Testis (tissue), 3 donors: ENCODE measurements around the gene SIGLEC5. TPM values are rescaled to one million over a fixed set of nuclear protein-coding genes. Genes with fewer than 3 reads are reported as not detected.

Source experiments
- DNase-seq: peaks from one replicate; pipeline ENCODE4 v3.0.0-alpha.2; 2019
- H3K27ac ChIP-seq, 2 donors: fragments of 200-600 bp; sonication (generic); one replicate each; pipeline ENCODE4 v1.5.1; 2019
- H3K27me3 ChIP-seq: fragments of 200-600 bp; sonication (generic); one replicate; pipeline ENCODE4 v1.5.1; 2019
- H3K36me3 ChIP-seq: fragments of 200-600 bp; sonication (generic); one replicate; pipeline ENCODE4 v1.5.1; 2017; ENCODE audit warnings: low read depth; ENCODE audit errors: missing control alignments
- H3K4me1 ChIP-seq: fragments of 200-600 bp; sonication (generic); one replicate; pipeline ENCODE4 v1.5.1; 2019
- H3K4me3 ChIP-seq, 2 donors: fragments of 200-600 bp; sonication (generic); one replicate each; pipeline ENCODE4 v1.5.1; 2017 to 2019
- H3K9me3 ChIP-seq: fragments of 200-600 bp; sonication (generic); one replicate; pipeline ENCODE4 v1.5.1; 2017
- POLR2A ChIP-seq: fragments of 450-650 bp; IDR thresholded peaks from one replicate; pipeline ENCODE4 v1.6.1; 2017; ENCODE audit warnings: antibody characterized with exemption, mild to moderate bottlenecking, moderate library complexity
- WGBS, 2 donors: methylation state at CpG; one replicate each; pipeline ENCODE4 v1.1.5; 2018; 5-methylcytosine and 5-hydroxymethylcytosine counted together
- intact Hi-C: fragments of 100-400 bp; cut with DNase I; formaldehyde crosslinking; loops from one replicate; pipeline ENCODE4 v1.15.1; 2023; ENCODE audit warnings: low total_unique reads
- polyA plus RNA-seq: library from polyadenylated mRNA; stranded (reverse); fragments of 350-450 nt; fragmentation: Illumina TruSeq; extraction: RNeasy Lipid Tissue Mini Kit (QIAGEN cat#74804); gene quantifications from one replicate; pipeline ENCODE4 v1.2.3, GENCODE V29; 2014; ENCODE audit warnings: low read depth, low replicate concordance; ENCODE audit not compliant: insufficient read depth
- small RNA-seq, 2 donors: library from RNA; depleted of rRNA; stranded (forward); fragments of <200 nt; gene quantifications; one replicate each; pipeline ENCODE3, GENCODE V24; 2016
- total RNA-seq, 2 donors: library from RNA; depleted of rRNA; stranded (reverse); fragments of >200 nt; gene quantifications; one replicate each; pipeline ENCODE4 v1.2.3, GENCODE V29; 2016
- TF ChIP-seq, protein P1 (sequence below), 3 experiments: fragments of 450-650 bp in 2 of 3; fragments of 200-600 bp in 1 of 3; sonication (generic) in 1 of 3; IDR thresholded peaks; one replicate each; pipeline ENCODE4 v1.5.1; 2016 to 2019; ENCODE audit warnings: antibody characterized with exemption in 3 of 3, mild to moderate bottlenecking in 2 of 3, moderate library complexity in 1 of 3

SIGLEC5 gene
- total and polyA plus RNA-seq, 3 donors from 2014 or later, result not detected

DNA sequence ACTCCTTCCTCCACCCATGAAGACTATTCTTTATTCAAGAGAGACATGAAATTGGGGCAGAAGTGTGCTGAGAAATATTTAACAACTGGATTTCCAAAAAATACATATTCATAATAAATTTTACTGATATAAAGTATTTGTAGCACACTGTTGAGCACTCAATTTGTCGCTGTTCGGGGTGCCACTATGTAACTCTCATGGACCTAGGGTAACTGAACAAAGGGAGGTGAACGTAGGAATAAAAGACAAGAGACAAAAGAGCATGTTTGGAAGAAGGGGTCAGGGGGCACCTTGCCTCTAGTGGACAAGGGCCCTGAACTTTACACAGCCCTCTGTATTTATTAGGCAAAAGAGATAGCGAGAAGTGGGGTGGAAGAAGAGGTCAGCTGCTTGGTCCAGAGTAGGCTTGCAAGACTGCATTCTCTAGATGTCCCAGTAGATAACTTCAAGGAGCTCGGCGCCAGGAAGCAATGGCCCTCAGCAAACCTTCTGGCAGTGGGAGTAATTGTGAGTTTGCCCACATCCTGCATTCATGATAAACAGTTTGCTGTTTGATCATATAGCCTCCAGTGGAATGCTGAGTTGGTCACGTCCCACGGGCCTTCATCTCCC, 63.6 kb downstream of the SIGLEC5 start:
- H3K27me3 ChIP-seq, result no peaks in the 10 kb centered on the region

DNA sequence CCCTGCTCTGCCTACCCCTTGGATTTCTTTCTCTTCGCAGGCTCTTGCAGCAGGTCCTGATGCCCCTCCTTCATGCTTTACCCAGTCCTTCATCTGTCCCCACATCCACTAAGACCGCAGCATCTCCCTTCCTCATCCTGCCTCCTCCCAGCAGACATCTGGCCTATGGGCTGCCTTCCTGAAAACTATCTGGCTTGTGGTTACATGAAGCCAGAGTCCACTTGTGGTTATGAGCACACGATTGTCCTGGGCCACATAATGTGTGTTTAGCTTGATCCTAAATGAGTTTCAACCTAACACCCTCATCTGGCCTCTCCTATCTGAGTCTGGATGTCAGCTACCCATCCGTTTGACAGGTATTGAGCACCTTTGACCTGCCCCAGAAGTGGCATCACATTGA, 64.6 kb downstream of the SIGLEC5 start:
- no peak overlapping the region for H3K4me3 ChIP-seq
- WGBS, 2 donors, result 61 to 72% methylated on average over 4 of the region's 4 CpGs
- no peaks in the 10 kb centered on the region for H3K36me3 ChIP-seq
- H3K4me1 ChIP-seq, result no peaks in the 10 kb centered on the region
- H3K27ac ChIP-seq, result no peak overlapping the region
- TF ChIP-seq, protein P1, sequence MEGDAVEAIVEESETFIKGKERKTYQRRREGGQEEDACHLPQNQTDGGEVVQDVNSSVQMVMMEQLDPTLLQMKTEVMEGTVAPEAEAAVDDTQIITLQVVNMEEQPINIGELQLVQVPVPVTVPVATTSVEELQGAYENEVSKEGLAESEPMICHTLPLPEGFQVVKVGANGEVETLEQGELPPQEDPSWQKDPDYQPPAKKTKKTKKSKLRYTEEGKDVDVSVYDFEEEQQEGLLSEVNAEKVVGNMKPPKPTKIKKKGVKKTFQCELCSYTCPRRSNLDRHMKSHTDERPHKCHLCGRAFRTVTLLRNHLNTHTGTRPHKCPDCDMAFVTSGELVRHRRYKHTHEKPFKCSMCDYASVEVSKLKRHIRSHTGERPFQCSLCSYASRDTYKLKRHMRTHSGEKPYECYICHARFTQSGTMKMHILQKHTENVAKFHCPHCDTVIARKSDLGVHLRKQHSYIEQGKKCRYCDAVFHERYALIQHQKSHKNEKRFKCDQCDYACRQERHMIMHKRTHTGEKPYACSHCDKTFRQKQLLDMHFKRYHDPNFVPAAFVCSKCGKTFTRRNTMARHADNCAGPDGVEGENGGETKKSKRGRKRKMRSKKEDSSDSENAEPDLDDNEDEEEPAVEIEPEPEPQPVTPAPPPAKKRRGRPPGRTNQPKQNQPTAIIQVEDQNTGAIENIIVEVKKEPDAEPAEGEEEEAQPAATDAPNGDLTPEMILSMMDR (IDR thresholded peaks at IDR 0.05), result no peak
- no peak for TF ChIP-seq POLR2A
- H3K27me3 ChIP-seq, result no peaks in the 10 kb centered on the region
- DNase-seq, result no peak
- intact Hi-C loops, result no loop called here
- no peaks in the 10 kb centered on the region for H3K9me3 ChIP-seq

More for the DNA sequence above, 63.6 kb downstream of the SIGLEC5 start:
- Histone ChIP-seq H3K36me3 (no peaks in the 10 kb centered on the region), H3K4me1 (peaks cover under 1% of the 10 kb centered on the region), H3K27ac (no peak overlapping the region), H3K9me3 (no peaks in the 10 kb centered on the region), H3K4me3 (no peak overlapping the region)
- DNase-seq, result no peak
- WGBS, 2 donors, result 59 to 65% methylated on average over 8 of the region's 8 CpGs
- TF ChIP-seq, protein P1 (IDR thresholded peaks at IDR 0.05), result no peak
- no peak for TF ChIP-seq POLR2A
- intact Hi-C loops, result no loop called here

DNA sequence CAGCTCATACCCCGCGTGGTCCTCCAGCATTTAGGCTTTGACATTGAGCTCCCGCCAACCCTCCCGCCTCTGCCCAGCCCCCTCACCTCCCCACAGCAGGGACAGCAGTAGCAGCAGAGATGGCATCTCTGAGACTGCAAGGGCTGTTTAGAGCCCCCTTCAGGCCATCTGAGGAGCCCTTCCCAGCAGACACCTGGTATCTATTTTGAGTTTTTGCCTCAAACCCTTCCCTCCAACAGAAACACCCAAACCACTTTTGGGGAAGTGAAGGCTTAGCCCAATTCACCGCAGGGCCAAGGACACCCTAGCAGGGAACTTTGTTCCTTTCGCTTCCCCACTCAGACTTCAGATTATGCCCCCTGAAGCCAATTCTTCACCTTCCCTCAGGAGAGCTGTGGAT, 65.4 kb downstream of the SIGLEC5 start:
- 46 to 78% methylated on average over 6 of the region's 6 CpGs for whole genome bisulfite sequencing, 2 donors
- TF ChIP-seq, protein P1 (IDR thresholded peaks at IDR 0.05), result no peak
- TF ChIP-seq POLR2A, result no peak
- DNase-seq, result no peak
- Histone ChIP-seq H3K36me3 (no peaks in the 10 kb centered on the region), H3K4me3 (no peak overlapping the region), H3K27ac (no peak overlapping the region), H3K4me1 (no peaks in the 10 kb centered on the region), H3K9me3 (no peaks in the 10 kb centered on the region), H3K27me3 (no peaks in the 10 kb centered on the region)
- intact Hi-C loops, result no loop called here

Small RNAs within 50 kb of the gene (small RNA-seq; reads per million reads assigned to genes)
- gene AC018755.2, result 0 reads per million in 2 donors

Other genes with a start within 250 kb of the SIGLEC5 start
- under 1 TPM in 1 of 2 donors, not detected in 1; 0.31 TPM for gene LIM2, start 242.4 kb downstream of the SIGLEC5 start, total RNA-seq
- gene LIM2, start 242.4 kb downstream of the SIGLEC5 start, polyA plus RNA-seq, result 0.91 TPM
- gene C19orf84, start 239.8 kb downstream of the SIGLEC5 start, total RNA-seq, result 10 to 100 TPM; 23.1 to 31.2 TPM
- 38.8 TPM for gene C19orf84, start 239.8 kb downstream of the SIGLEC5 start, polyA plus RNA-seq
- 1 to 10 TPM in 1 of 2 donors, under 1 TPM in 1; 0.87 to 2.2 TPM for gene SIGLEC10, start 212.8 kb downstream of the SIGLEC5 start, total RNA-seq
- gene SIGLEC10, start 212.8 kb downstream of the SIGLEC5 start, polyA plus RNA-seq, result 2.3 TPM
- 1 to 10 TPM in 1 of 2 donors, under 1 TPM in 1; 0.31 to 3.1 TPM for gene SIGLEC8, start 171.9 kb downstream of the SIGLEC5 start, total RNA-seq
- 0.61 TPM for gene SIGLEC8, start 171.9 kb downstream of the SIGLEC5 start, polyA plus RNA-seq
- not detected for gene CEACAM18, start 151.9 kb downstream of the SIGLEC5 start, total RNA-seq
- gene CEACAM18, start 151.9 kb downstream of the SIGLEC5 start, polyA plus RNA-seq, result not detected
- gene SIGLEC12, start 128.6 kb downstream of the SIGLEC5 start, total RNA-seq, result not detected
- gene SIGLEC12, start 128.6 kb downstream of the SIGLEC5 start, polyA plus RNA-seq, result 1.0 TPM
- 1 to 10 TPM in 1 of 2 donors, under 1 TPM in 1; 0.55 to 1.1 TPM for gene SIGLEC6, start 98.7 kb downstream of the SIGLEC5 start, total RNA-seq
- gene SIGLEC6, start 98.7 kb downstream of the SIGLEC5 start, polyA plus RNA-seq, result 0.29 TPM
- gene ZNF175, start 59.1 kb downstream of the SIGLEC5 start, total RNA-seq, result 10 to 100 TPM; 12.1 to 12.3 TPM
- 11.0 TPM for gene ZNF175, start 59.1 kb downstream of the SIGLEC5 start, polyA plus RNA-seq
- 1 to 10 TPM; 3.7 to 5.7 TPM for gene SIGLEC14, start 16.4 kb upstream of the SIGLEC5 start, total RNA-seq
- gene SIGLEC14, start 16.4 kb upstream of the SIGLEC5 start, polyA plus RNA-seq, result 1.5 TPM
- gene SPACA6, start 62.9 kb upstream of the SIGLEC5 start, total RNA-seq, result 100 to 1,000 TPM in 1 of 2 donors, 10 to 100 TPM in 1; 37.8 to 106 TPM
- gene SPACA6, start 62.9 kb upstream of the SIGLEC5 start, polyA plus RNA-seq, result 19.8 TPM
- gene HAS1, start 93.6 kb upstream of the SIGLEC5 start, total RNA-seq, result 1 to 10 TPM in 1 of 2 donors, under 1 TPM in 1; 0.99 to 2.1 TPM
- gene HAS1, start 93.6 kb upstream of the SIGLEC5 start, polyA plus RNA-seq, result 0.44 TPM
- gene FPR1, start 121.5 kb upstream of the SIGLEC5 start, total RNA-seq, result 1 to 10 TPM; 1.4 to 2.1 TPM
- 3.5 TPM for gene FPR1, start 121.5 kb upstream of the SIGLEC5 start, polyA plus RNA-seq
- under 1 TPM; 0.19 to 0.31 TPM for gene FPR2, start 130.8 kb upstream of the SIGLEC5 start, total RNA-seq
- 1.3 TPM for gene FPR2, start 130.8 kb upstream of the SIGLEC5 start, polyA plus RNA-seq
- 10 to 100 TPM in 1 of 2 donors, 1 to 10 TPM in 1; 1.6 to 15.6 TPM for gene FPR3, start 164.8 kb upstream of the SIGLEC5 start, total RNA-seq
- 8.8 TPM for gene FPR3, start 164.8 kb upstream of the SIGLEC5 start, polyA plus RNA-seq